OCI-LY3 (cell line): ENCODE measurements around the gene ARHGAP29.

ENCODE experiments used
- EZH2phosphoT487 ChIP-seq: fragments of 200-600 bp; shearing (Covaris generic); IDR thresholded peaks from 2 replicates; pipeline ENCODE4 v1.6.1; 2018; ENCODE audit warnings: antibody characterized with exemption, mixed run types, low read depth
- TF ChIP-seq, protein P1 (sequence below): fragments of 200-600, 300-600 bp; sonication (generic); IDR thresholded peaks from 2 replicates; pipeline ENCODE4 v1.5.1; 2014; ENCODE audit warnings: antibody characterized with exemption, low read length, low read depth

GRCh38 chr1:94144836-94145235, 92.5 kb downstream of the ARHGAP29 start:
- TF ChIP-seq, protein P1, sequence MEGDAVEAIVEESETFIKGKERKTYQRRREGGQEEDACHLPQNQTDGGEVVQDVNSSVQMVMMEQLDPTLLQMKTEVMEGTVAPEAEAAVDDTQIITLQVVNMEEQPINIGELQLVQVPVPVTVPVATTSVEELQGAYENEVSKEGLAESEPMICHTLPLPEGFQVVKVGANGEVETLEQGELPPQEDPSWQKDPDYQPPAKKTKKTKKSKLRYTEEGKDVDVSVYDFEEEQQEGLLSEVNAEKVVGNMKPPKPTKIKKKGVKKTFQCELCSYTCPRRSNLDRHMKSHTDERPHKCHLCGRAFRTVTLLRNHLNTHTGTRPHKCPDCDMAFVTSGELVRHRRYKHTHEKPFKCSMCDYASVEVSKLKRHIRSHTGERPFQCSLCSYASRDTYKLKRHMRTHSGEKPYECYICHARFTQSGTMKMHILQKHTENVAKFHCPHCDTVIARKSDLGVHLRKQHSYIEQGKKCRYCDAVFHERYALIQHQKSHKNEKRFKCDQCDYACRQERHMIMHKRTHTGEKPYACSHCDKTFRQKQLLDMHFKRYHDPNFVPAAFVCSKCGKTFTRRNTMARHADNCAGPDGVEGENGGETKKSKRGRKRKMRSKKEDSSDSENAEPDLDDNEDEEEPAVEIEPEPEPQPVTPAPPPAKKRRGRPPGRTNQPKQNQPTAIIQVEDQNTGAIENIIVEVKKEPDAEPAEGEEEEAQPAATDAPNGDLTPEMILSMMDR = no peak
- no peak for TF ChIP-seq EZH2phosphoT487
